MM.1S (cell line): ENCODE results near the gene SIN3A.

Experiments
- EZH2 ChIP-seq: fragments of 300-600 bp; sonication (generic); optimal IDR thresholded peaks from 2 replicates; pipeline ENCODE3; 2017; ENCODE audit warnings: low read depth, mild to moderate bottlenecking, antibody characterized with exemption, low read length, mixed read lengths
- EZH2phosphoT487 ChIP-seq: fragments of 300-600 bp; sonication (generic); IDR thresholded peaks from 2 replicates; pipeline ENCODE4 v1.6.1; 2018; ENCODE audit warnings: antibody characterized with exemption, low read length
- TF ChIP-seq, protein P1 (sequence below): fragments of 300-600 bp; sonication (generic); IDR thresholded peaks from 2 replicates; pipeline ENCODE4 v1.5.1; 2016; ENCODE audit warnings: antibody characterized with exemption, low read length, mixed read lengths

DNA sequence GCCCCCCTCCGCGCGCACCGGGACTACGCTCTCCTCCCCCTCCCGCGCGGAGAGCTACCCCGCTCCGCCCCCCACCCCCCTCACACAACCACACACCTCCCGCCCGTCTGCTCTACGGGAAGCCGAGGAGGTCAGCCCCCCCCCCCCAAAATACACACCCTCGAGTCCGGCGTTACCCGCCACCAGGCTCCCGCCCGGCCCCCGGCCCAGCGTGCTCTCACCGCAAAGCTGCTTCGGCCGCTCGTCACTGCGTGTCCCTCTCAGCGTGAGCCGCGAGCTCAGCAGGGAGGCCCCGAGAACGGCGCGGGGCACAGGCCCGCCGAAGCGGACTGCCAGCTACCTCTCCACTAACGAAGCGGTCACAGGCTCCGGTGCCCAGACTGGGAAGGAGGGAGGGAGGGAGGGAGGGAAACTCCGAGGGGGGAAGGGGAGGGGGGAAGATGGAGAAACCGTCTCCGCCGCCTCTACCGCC lies 252 bp downstream of the SIN3A start:
- TF ChIP-seq, protein P1, sequence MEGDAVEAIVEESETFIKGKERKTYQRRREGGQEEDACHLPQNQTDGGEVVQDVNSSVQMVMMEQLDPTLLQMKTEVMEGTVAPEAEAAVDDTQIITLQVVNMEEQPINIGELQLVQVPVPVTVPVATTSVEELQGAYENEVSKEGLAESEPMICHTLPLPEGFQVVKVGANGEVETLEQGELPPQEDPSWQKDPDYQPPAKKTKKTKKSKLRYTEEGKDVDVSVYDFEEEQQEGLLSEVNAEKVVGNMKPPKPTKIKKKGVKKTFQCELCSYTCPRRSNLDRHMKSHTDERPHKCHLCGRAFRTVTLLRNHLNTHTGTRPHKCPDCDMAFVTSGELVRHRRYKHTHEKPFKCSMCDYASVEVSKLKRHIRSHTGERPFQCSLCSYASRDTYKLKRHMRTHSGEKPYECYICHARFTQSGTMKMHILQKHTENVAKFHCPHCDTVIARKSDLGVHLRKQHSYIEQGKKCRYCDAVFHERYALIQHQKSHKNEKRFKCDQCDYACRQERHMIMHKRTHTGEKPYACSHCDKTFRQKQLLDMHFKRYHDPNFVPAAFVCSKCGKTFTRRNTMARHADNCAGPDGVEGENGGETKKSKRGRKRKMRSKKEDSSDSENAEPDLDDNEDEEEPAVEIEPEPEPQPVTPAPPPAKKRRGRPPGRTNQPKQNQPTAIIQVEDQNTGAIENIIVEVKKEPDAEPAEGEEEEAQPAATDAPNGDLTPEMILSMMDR = no peak
- TF ChIP-seq EZH2 = no peak
- no peak for TF ChIP-seq EZH2phosphoT487
